Osteoblast (primary cell): ENCODE results near the gene CDCA4. TPM values are rescaled to one million over a fixed set of nuclear protein-coding genes. Genes with fewer than 3 reads are reported as not detected.

Source experiments
- DNase-seq: peaks from one replicate; pipeline ENCODE4 v3.0.0; 2011; ENCODE audit warnings: low spot score, mixed read lengths; ENCODE audit not compliant: insufficient read length; ENCODE audit errors: missing footprints
- H2AFZ ChIP-seq: 2 replicates; pipeline ENCODE4 v1.6.0; 2011; ENCODE audit warnings: mild to moderate bottlenecking, low read length
- H3K27ac ChIP-seq: 2 replicates; pipeline ENCODE4 v1.5.1; 2011; ENCODE audit warnings: mild to moderate bottlenecking, low read depth, low read length, moderate library complexity
- H3K27me3 ChIP-seq: 2 replicates; pipeline ENCODE4 v1.6.0; 2012; ENCODE audit warnings: mild to moderate bottlenecking, control low read depth, inconsistent platforms, low read length, moderate library complexity; ENCODE audit not compliant: insufficient read depth
- H3K36me3 ChIP-seq: 2 replicates; pipeline ENCODE4 v1.5.1; 2011; ENCODE audit warnings: mild to moderate bottlenecking, low read length, control low read depth, moderate library complexity; ENCODE audit not compliant: insufficient read depth
- H3K4me1 ChIP-seq: 2 replicates; pipeline ENCODE4 v1.5.1; 2011; ENCODE audit warnings: mild to moderate bottlenecking, low read length, control low read depth, moderate library complexity; ENCODE audit not compliant: insufficient read depth
- H3K4me2 ChIP-seq: 2 replicates; pipeline ENCODE4 v1.6.0; 2011; ENCODE audit warnings: mild to moderate bottlenecking, low read length; ENCODE audit not compliant: insufficient read depth
- H3K4me3 ChIP-seq: fragments of 200-600 bp; sonication (generic); 3 replicates; pipeline ENCODE4 v1.5.1; 2012; ENCODE audit warnings: mild to moderate bottlenecking, low read length, inconsistent platforms; ENCODE audit not compliant: insufficient read depth
- H3K79me2 ChIP-seq: 2 replicates; pipeline ENCODE4 v1.6.0; 2012; ENCODE audit warnings: mild to moderate bottlenecking, low read length, control low read depth, inconsistent platforms; ENCODE audit not compliant: insufficient read depth
- H3K9me3 ChIP-seq: 2 replicates; pipeline ENCODE4 v1.5.1; 2011; ENCODE audit warnings: low read depth, low read length, control low read depth
- H4K20me1 ChIP-seq: 2 replicates; pipeline ENCODE4 v1.6.0; 2012; ENCODE audit warnings: mild to moderate bottlenecking, low read length, control low read depth; ENCODE audit not compliant: insufficient read depth
- CTCF ChIP-seq: IDR thresholded peaks from 2 replicates; pipeline ENCODE4 v1.5.1; 2011; ENCODE audit warnings: mild to moderate bottlenecking, low read depth, low read length, moderate library complexity; ENCODE audit errors: extremely low read depth
- total RNA-seq: library from RNA; depleted of rRNA; stranded (reverse); fragments of >200 nt; gene quantifications from 2 replicates; pipeline ENCODE4 v1.2.3, GENCODE V29; 2012

The CDCA4 gene
- total RNA-seq, 1 donor: 13.8 TPM

GRCh38 chr14:104989236-104989950 lies 31.5 kb downstream of the CDCA4 start:
- no peak for TF ChIP-seq CTCF

GRCh38 chr14:104986487-104987164 lies 34.3 kb downstream of the CDCA4 start:
- Histone ChIP-seq H4K20me1 (no peaks in the 10 kb centered on the region), H2AFZ (no peak overlapping the region), H3K4me2 (peak overlapping the region; percentile 94), H3K4me1 (peaks cover 8% of the 10 kb centered on the region), H3K27me3 (no peaks in the 10 kb centered on the region), H3K4me3 (peak overlapping the region; percentile 83), H3K27ac (peak overlapping the region; percentile 86), H3K79me2 (peaks cover 11% of the 10 kb centered on the region), H3K9me3 (no peaks in the 10 kb centered on the region), H3K36me3 (peaks cover 7% of the 10 kb centered on the region)
- DNase-seq: peak; percentile 92
- no peak for TF ChIP-seq CTCF

More at GRCh38 chr14:104989236-104989950, 31.5 kb downstream of the CDCA4 start:
- Histone ChIP-seq H2AFZ (no peak overlapping the region), H4K20me1 (no peaks in the 10 kb centered on the region), H3K4me1 (peaks cover 8% of the 10 kb centered on the region), H3K9me3 (no peaks in the 10 kb centered on the region), H3K36me3 (peaks cover 21% of the 10 kb centered on the region), H3K79me2 (peaks cover 11% of the 10 kb centered on the region), H3K27ac (no peak overlapping the region), H3K4me2 (no peak overlapping the region), H3K27me3 (no peaks in the 10 kb centered on the region), H3K4me3 (no peak overlapping the region)
- peak; percentile 86 for DNase-seq

- Histone ChIP-seq H3K27me3 (no peaks in the 10 kb centered on the region), H3K4me1 (peaks cover 8% of the 10 kb centered on the region), H3K36me3 (peaks cover 4% of the 10 kb centered on the region), H2AFZ (peak within 1 kb of the TSS; percentile 76), H4K20me1 (no peaks in the 10 kb centered on the region), H3K27ac (peak within 1 kb of the TSS; percentile 86), H3K4me3 (peak within 1 kb of the TSS; percentile 83), H3K4me2 (peak within 1 kb of the TSS; percentile 94), H3K9me3 (no peaks in the 10 kb centered on the region), H3K79me2 (peaks cover 11% of the 10 kb centered on the region)
- DNase-seq: peak; percentile 100
- TF ChIP-seq CTCF: no peak
These were observed 35.0 kb downstream of the CDCA4 start, which contains the start of gene CLBA1 for GRCh38 chr14:104985675-104986486. Gene CLBA1 (plus strand): TSS chr14:104985788. CDS start chr14:104986432, 644 bp downstream.
